CD4-positive, CD25-positive, alpha-beta regulatory T cell (primary cell): ENCODE measurements around the gene IQSEC1. TPM values are rescaled to one million over a fixed set of nuclear protein-coding genes. Genes with fewer than 3 reads are reported as not detected.
A peak's percentile ranks its signal among the peaks of the same experiment; 100 is the strongest.

Source experiments
- ATAC-seq, 2 donors: fragments of 150-1000 bp; cut with Tn5 transposase; one replicate each; pipeline ENCODE4 v1.10.0; 2021; ENCODE audit warnings: low read depth in 2 of 2, moderate number of reproducible peaks in 2 of 2, moderate library complexity in 1 of 2
- DNase-seq, 3 donors: peaks; one replicate each; pipeline versions ENCODE4 v3.0.0 to v3.0.0-alpha.2; 2012 to 2022; ENCODE audit warnings: mixed read lengths in 1 of 3
- H3K27ac ChIP-seq: one replicate; pipeline ENCODE4 v1.7.0; 2013; ENCODE audit warnings: mild to moderate bottlenecking, low read length; ENCODE audit not compliant: insufficient read depth, poor library complexity, severe bottlenecking
- H3K27me3 ChIP-seq: one replicate; pipeline ENCODE4 v1.7.0; 2013; ENCODE audit warnings: low read length; ENCODE audit not compliant: control insufficient read depth, insufficient read depth
- H3K36me3 ChIP-seq: one replicate; pipeline ENCODE4 v1.7.0; 2013; ENCODE audit warnings: mild to moderate bottlenecking, low read length, moderate library complexity; ENCODE audit not compliant: control insufficient read depth, insufficient read depth
- H3K4me1 ChIP-seq: 2 replicates; pipeline ENCODE4 v1.7.0; 2013; ENCODE audit warnings: mild to moderate bottlenecking, low read length; ENCODE audit not compliant: insufficient read depth, control insufficient read depth, poor library complexity, severe bottlenecking
- H3K4me3 ChIP-seq: one replicate; pipeline ENCODE4 v1.7.0; 2013; ENCODE audit warnings: low read depth, mild to moderate bottlenecking, low read length, moderate library complexity
- H3K9me3 ChIP-seq, 2 experiments: 1 replicate in 1 of 2; 2 replicates in 1 of 2; pipeline ENCODE4 v1.7.0; 2013; ENCODE audit warnings: low read length in 2 of 2, mild to moderate bottlenecking in 1 of 2, moderate library complexity in 1 of 2; ENCODE audit not compliant: control insufficient read depth in 2 of 2
- H3K27ac Mint-ChIP-seq, 3 donors: one replicate each; pipeline ENCODE4 v1.8.0; 2020 to 2022; ENCODE audit warnings: mild to moderate bottlenecking in 3 of 3, mixed read lengths in 3 of 3, moderate library complexity in 2 of 3
- H3K27me3 Mint-ChIP-seq: one replicate; pipeline ENCODE4 v1.8.0; 2022; ENCODE audit warnings: mild to moderate bottlenecking, mixed read lengths
- H3K36me3 Mint-ChIP-seq: one replicate; pipeline ENCODE4 v1.8.0; 2020; ENCODE audit warnings: mixed read lengths
- H3K4me1 Mint-ChIP-seq, 4 donors: one replicate each; pipeline ENCODE4 v1.8.0; 2020 to 2022; ENCODE audit warnings: mixed read lengths in 4 of 4, mild to moderate bottlenecking in 1 of 4
- H3K4me3 Mint-ChIP-seq, 4 donors: one replicate each; pipeline ENCODE4 v1.8.0; 2020 to 2022; ENCODE audit warnings: mild to moderate bottlenecking in 4 of 4, mixed read lengths in 4 of 4, moderate library complexity in 3 of 4
- H3K9me3 Mint-ChIP-seq, 7 donors: one replicate each; pipeline ENCODE4 v1.8.0; 2020 to 2022; ENCODE audit warnings: mixed read lengths in 7 of 7, mild to moderate bottlenecking in 3 of 7, moderate library complexity in 2 of 7
- polyA plus RNA-seq, 4 donors: library from polyadenylated mRNA; unstranded; fragments of 300-500 nt; fragmentation: Illumina TruSeq; gene quantifications; one replicate each; pipeline ENCODE4 v1.2.3, GENCODE V29; 2021
- total RNA-seq: library from RNA; stranded (reverse); gene quantifications from one replicate; pipeline ENCODE4 v1.2.3, GENCODE V29; 2022

The IQSEC1 gene
- total and polyA plus RNA-seq, 5 donors from 2014 or later, result 17.7 to 131 (median 21.1) TPM

DNA sequence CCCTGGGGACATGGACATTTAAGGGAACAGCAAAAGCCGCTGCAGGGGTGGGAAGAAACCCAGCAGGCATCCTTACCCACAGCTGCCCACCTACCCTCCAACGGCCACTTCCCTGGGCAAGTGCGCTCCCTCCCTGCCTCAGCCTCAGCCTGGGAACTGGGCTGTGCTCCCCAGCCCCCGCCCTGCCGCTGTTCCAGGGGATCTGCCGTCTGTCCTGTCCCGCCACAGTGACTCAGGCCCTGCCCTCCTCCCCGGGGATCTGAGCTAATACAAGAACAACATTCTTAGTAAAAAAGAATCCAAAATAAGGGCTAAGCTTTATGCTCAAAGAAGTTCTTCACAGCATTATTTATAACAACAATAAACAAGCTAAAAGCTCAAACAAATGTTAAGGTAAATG is 7.4 kb upstream of the IQSEC1 start:
- H3K27ac ChIP-seq, result no peak overlapping the region
- H3K27me3 ChIP-seq, result no peaks in the 10 kb centered on the region
- DNase-seq (no peak), ATAC-seq (no peak)
- no peak overlapping the region for H3K4me3 Mint-ChIP-seq
- no peaks in the 10 kb centered on the region for H3K27me3 Mint-ChIP-seq
- H3K36me3 ChIP-seq, result no peaks in the 10 kb centered on the region
- no peak overlapping the region for H3K4me3 ChIP-seq
- H3K4me1 Mint-ChIP-seq, result peaks cover 0 to 8% (median 3%) of the 10 kb centered on the region in 4 donors
- H3K27ac Mint-ChIP-seq, result peak overlapping the region in 1 of 3 donors; percentile 51
- H3K36me3 Mint-ChIP-seq, result no peaks in the 10 kb centered on the region
- no peaks in the 10 kb centered on the region for H3K9me3 ChIP-seq
- peaks cover 7% of the 10 kb centered on the region for H3K4me1 ChIP-seq
- no peaks in the 10 kb centered on the region for H3K9me3 Mint-ChIP-seq

GRCh38 chr3:13080026-13080425 is 6.8 kb upstream of the IQSEC1 start:
- H3K27ac Mint-ChIP-seq, result peak overlapping the region in 1 of 3 donors; percentile 59

DNA sequence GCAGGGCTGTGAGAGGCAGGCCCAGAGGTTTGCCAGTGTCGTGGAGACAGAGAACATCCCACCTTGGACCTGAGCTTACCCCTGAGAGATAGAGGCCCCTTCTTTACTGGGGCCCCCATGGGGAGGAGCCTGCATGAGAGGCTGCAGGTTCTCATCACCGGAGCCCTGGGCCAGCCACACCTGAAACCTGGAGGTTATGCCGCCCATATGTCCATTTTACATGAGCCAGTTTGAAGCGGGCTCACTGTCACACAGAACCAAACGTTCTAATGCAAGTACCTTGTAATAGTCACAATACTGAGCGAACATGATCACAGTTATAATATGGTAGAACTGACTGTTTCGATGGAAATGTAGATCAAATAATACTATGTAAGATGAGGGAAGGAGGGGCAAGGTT is 6.3 kb upstream of the IQSEC1 start:
- Histone ChIP-seq H3K4me3 (no peak overlapping the region), H3K27ac (no peak overlapping the region), H3K9me3 (no peaks in the 10 kb centered on the region), H3K36me3 (no peaks in the 10 kb centered on the region), H3K27me3 (peaks cover 1% of the 10 kb centered on the region), H3K4me1 (peaks cover 7% of the 10 kb centered on the region)
- Mint-ChIP-seq H3K4me3 (no peak overlapping the region), H3K9me3 (no peaks in the 10 kb centered on the region), H3K27me3 (peaks cover 11% of the 10 kb centered on the region), H3K4me1 (peaks cover 0 to 11% (median 3%) of the 10 kb centered on the region in 4 donors), H3K36me3 (no peaks in the 10 kb centered on the region), H3K27ac (no peak overlapping the region)
- DNase-seq (no peak), ATAC-seq (no peak)

More at GRCh38 chr3:13080026-13080425, 6.8 kb upstream of the IQSEC1 start:
- no peak overlapping the region for H3K27ac ChIP-seq
- Mint-ChIP-seq H3K27me3 (peaks cover 6% of the 10 kb centered on the region), H3K4me1 (peaks cover 0 to 9% (median 3%) of the 10 kb centered on the region in 4 donors), H3K4me3 (no peak overlapping the region), H3K36me3 (no peaks in the 10 kb centered on the region), H3K9me3 (no peaks in the 10 kb centered on the region)
- no peaks in the 10 kb centered on the region for H3K36me3 ChIP-seq
- no peaks in the 10 kb centered on the region for H3K9me3 ChIP-seq
- ATAC-seq, result no peak
- no peak overlapping the region for H3K4me3 ChIP-seq
- no peaks in the 10 kb centered on the region for H3K27me3 ChIP-seq
- DNase-seq, result no peak
- H3K4me1 ChIP-seq, result peaks cover 7% of the 10 kb centered on the region

DNA sequence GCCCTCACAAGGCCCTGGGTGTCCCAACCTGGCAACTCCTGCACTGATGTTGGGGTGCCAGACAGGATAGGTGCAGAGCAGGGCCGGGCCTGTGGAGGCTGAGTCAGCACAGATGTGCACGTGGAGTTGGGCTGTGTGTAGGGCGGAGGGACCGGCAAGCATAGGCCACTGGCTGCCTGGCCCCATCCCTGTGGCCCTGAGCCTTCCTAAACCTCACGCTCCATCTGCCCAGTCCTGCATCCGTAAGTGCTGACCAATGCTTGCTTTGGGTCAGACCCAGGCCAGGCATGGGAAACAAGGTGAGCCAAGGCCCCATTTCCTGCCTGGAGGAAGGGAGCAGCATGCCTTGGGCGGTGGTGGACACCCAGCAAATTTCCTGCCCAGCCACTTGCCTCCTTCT is 5.8 kb upstream of the IQSEC1 start:
- Mint-ChIP-seq H3K36me3 (no peaks in the 10 kb centered on the region), H3K9me3 (no peaks in the 10 kb centered on the region), H3K27ac (peak overlapping the region in 1 of 3 donors; percentile 51), H3K4me3 (no peak overlapping the region), H3K4me1 (peaks cover 0 to 14% (median 4%) of the 10 kb centered on the region in 4 donors), H3K27me3 (peaks cover 13% of the 10 kb centered on the region)
- Histone ChIP-seq H3K4me1 (peaks cover 7% of the 10 kb centered on the region), H3K27ac (no peak overlapping the region), H3K27me3 (peaks cover 2% of the 10 kb centered on the region), H3K9me3 (no peaks in the 10 kb centered on the region), H3K36me3 (no peaks in the 10 kb centered on the region), H3K4me3 (no peak overlapping the region)
- ATAC-seq, result no peak
- DNase-seq, result no peak

DNA sequence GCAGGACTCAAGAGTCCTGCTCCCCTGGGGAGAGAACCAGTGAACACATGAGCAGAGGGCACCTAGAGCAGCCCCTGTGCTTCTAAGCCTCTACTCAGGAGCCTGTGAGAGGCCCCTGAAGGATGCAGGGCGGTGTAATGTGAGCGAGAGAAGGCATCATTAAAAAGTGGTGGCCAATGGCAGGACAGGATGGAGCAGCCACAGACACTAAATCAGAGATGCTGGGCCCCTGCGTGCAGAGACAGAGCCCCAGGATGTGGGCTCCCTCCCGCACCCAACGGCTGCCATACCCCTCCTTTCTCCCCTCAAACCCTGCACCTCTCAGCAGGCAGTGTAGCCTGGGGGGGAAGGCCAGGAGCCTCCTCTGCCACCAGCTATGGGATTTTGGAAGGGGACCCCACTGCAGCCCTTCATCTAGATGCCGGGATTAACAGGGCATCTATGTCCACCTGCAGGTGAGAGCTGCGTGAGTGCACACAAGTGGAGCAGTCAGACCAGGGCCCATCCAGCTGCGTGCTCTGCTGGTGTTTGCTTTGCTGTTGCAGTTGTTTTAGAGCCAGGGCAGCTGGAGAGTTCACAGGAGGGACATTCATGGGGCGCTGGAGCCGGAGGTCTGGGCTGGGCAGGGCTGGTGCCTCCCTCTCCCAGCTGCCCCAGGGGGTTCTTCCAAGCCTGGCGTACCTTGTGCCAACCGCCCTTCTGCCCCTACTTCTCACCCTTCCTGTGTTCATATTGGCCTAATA is 5.1 kb upstream of the IQSEC1 start:
- H3K4me1 Mint-ChIP-seq, result peaks cover 0 to 20% (median 4%) of the 10 kb centered on the region in 4 donors
- H3K36me3 ChIP-seq, result no peaks in the 10 kb centered on the region
- H3K27me3 Mint-ChIP-seq, result peaks cover 13% of the 10 kb centered on the region
- H3K27ac Mint-ChIP-seq, result peak overlapping the region in 1 of 3 donors; percentile 51
- no peaks in the 10 kb centered on the region for H3K36me3 Mint-ChIP-seq
- H3K27me3 ChIP-seq, result peaks cover 2% of the 10 kb centered on the region
- H3K4me1 ChIP-seq, result peaks cover 13% of the 10 kb centered on the region
- DNase-seq, result no peak
- ATAC-seq, result no peak
- no peak overlapping the region for H3K4me3 Mint-ChIP-seq
- no peak overlapping the region for H3K4me3 ChIP-seq
- H3K9me3 Mint-ChIP-seq, result no peaks in the 10 kb centered on the region
- no peaks in the 10 kb centered on the region for H3K9me3 ChIP-seq
- H3K27ac ChIP-seq, result no peak overlapping the region

GRCh38 chr3:13077431-13078162 is 4.4 kb upstream of the IQSEC1 start:
- Mint-ChIP-seq H3K4me3 (no peak overlapping the region), H3K36me3 (no peaks in the 10 kb centered on the region), H3K4me1 (peaks cover 0 to 24% (median 4%) of the 10 kb centered on the region in 4 donors), H3K27me3 (peaks cover 13% of the 10 kb centered on the region), H3K9me3 (no peaks in the 10 kb centered on the region), H3K27ac (peak overlapping the region in 1 of 3 donors; percentile 20)
- Histone ChIP-seq H3K9me3 (no peaks in the 10 kb centered on the region), H3K4me1 (peaks cover 21% of the 10 kb centered on the region), H3K4me3 (no peak overlapping the region), H3K36me3 (no peaks in the 10 kb centered on the region), H3K27ac (no peak overlapping the region), H3K27me3 (peaks cover 2% of the 10 kb centered on the region)
- no peak for DNase-seq
- no peak for ATAC-seq

GRCh38 chr3:13075986-13076654 is 2.9 kb upstream of the IQSEC1 start:
- no peaks in the 10 kb centered on the region for H3K9me3 Mint-ChIP-seq
- no peak overlapping the region for H3K4me3 ChIP-seq
- H3K36me3 ChIP-seq, result no peaks in the 10 kb centered on the region
- no peak overlapping the region for H3K27ac ChIP-seq
- no peaks in the 10 kb centered on the region for H3K9me3 ChIP-seq
- peaks cover 23% of the 10 kb centered on the region for H3K4me1 ChIP-seq
- no peaks in the 10 kb centered on the region for H3K36me3 Mint-ChIP-seq
- no peak overlapping the region for H3K27ac Mint-ChIP-seq
- H3K27me3 ChIP-seq, result peaks cover 2% of the 10 kb centered on the region
- peaks cover 13% of the 10 kb centered on the region for H3K27me3 Mint-ChIP-seq
- H3K4me1 Mint-ChIP-seq, result peaks cover 0 to 32% (median 4%) of the 10 kb centered on the region in 4 donors
- H3K4me3 Mint-ChIP-seq, result peak overlapping the region in 2 of 4 donors; percentile 47 to 64
- ATAC-seq (no peak), DNase-seq (no peak)
